ENCODE results near the gene CDC25A.

DNA sequence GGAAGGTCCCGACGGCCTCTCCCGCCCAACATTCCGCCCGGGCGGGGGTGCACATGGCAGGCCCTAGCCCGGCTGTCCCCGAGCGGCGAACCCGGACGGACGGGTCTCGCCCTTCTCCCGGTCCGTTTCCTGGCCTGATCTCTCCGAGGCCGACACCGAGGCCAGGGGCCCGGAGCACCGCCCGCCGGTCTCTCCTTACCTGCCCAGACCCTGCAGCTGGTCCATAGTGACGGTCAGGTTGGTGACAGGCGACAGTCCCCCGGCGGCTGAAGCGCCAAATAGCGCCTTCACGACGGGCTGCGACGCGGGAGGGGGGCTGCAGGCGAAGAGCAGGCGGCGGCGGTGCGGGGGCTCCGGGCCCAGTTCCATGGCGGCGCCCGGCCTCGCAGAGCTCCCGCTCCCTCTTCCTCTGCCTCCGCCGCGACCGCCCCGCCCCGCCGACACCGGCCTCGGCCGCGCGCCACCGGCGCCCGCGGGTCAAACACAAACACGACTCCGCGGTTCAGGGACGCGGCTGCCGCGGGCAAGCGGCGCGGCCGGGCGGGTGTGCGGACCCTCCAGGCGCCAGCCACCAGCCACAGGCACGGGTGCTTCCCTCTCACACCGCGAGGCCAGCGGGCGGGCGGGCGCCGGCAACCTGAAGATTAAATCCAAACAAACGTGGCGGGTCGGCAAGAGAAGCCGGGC lies 495 bp downstream of the CDC25A start:
- TF ChIP-seq, protein P1, sequence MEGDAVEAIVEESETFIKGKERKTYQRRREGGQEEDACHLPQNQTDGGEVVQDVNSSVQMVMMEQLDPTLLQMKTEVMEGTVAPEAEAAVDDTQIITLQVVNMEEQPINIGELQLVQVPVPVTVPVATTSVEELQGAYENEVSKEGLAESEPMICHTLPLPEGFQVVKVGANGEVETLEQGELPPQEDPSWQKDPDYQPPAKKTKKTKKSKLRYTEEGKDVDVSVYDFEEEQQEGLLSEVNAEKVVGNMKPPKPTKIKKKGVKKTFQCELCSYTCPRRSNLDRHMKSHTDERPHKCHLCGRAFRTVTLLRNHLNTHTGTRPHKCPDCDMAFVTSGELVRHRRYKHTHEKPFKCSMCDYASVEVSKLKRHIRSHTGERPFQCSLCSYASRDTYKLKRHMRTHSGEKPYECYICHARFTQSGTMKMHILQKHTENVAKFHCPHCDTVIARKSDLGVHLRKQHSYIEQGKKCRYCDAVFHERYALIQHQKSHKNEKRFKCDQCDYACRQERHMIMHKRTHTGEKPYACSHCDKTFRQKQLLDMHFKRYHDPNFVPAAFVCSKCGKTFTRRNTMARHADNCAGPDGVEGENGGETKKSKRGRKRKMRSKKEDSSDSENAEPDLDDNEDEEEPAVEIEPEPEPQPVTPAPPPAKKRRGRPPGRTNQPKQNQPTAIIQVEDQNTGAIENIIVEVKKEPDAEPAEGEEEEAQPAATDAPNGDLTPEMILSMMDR (IDR thresholded peaks at IDR 0.05): no peak
- peak in 1 of 2 donors; percentile 7 for TF ChIP-seq POLR2A (IDR thresholded peaks at IDR 0.05)
